GM19468 (cell line): ENCODE results near the gene HNRNPF.
"Not testable (repeated sequence)": the region's sequence is repeated elsewhere in the genome, so short reads cannot be mapped to it uniquely, and the experiment has no call there.

Experiments used
- ATAC-seq: cut with Tn5 transposase; IDR thresholded peaks from one replicate; pipeline ENCODE4 v1.9.1; 2021; ENCODE audit warnings: mild to moderate bottlenecking, moderate library complexity, moderate number of reproducible peaks; ENCODE audit not compliant: unreplicated experiment; ENCODE audit errors: extremely low read depth

The HNRNPF gene

GRCh38 chr10:43399320-43400310, 9.4 kb downstream of the HNRNPF start:
- ATAC-seq = no peak

- ATAC-seq = no peak
Measured at GRCh38 chr10:43398939-43399319, 10.1 kb downstream of the HNRNPF start.

DNA sequence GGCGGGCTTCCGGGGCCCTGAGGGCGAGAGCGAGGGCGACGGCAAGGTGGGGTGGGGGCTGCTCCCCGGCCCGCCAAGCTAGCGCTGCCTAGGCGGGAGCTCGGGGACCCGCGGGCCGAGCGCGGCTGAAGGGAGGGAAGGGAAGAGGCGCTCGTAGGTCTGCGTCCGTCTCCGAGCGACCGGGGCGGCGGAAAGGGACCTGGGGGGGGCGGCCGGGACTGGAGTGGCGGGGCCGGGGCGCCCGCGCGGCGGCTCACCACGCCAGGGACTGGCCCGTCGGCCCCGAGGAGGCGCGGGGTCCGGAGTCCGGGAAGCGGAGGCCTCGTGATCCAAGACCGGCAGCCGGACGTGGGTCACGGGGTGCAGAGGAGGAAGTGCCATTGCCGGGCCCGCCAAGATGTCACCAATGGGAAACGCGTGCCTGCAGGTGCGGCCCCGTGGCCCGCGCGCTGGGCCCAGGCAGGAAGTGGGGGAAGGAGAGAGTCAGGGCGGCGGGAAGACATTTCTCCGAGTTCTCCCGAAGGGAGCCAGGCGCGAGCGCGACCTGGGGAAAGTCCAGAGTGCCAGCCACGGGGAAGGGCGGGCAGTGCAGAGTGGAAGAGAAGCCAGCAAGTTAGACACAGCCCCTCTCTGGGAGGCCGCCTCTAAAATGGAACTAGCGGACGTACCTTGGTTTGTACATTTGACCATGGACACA, 11.9 kb downstream of the HNRNPF start:
- peak; percentile 66 for ATAC-seq

GRCh38 chr10:43396061-43396927, 12.7 kb downstream of the HNRNPF start:
- peak; percentile 9 for ATAC-seq

GRCh38 chr10:43395571-43396060, 13.4 kb downstream of the HNRNPF start:
- ATAC-seq = no peak

GRCh38 chr10:43394868-43395267, 14.1 kb downstream of the HNRNPF start:
- no peak for ATAC-seq

DNA sequence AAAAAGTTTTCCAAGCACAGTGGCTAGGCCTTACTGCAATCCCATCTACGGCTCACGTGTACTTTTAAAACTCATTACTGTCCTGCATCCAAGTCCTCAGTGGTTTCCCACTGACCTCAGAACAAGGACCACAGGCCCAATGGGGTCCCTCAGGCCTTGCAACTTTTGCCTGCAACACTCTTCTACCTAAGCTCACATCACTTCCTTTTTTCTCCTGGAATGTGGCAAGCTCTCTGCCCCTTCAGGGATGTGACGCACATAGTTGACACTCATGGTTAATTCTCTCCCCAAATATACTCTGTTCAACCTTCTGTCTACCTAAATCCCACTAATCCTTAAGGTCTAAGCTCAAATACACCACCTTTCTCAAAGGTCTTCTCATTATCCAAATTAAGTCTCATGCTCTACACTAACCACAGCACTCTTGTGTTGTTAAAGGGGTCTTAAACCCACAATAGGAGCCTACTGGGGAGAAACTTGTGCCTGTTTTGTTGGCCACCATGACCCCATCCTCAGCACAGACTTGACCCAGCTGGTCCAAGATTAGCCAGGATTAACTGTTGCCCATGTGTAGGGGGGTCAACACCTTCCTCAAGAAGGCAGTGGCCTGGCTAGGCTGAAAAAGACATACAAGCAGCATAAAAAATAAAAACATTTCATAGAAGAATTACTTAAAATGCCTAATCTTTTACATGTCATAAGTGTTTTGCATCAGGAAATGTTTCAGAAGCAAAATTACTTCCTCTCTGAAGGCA, 15.2 kb downstream of the HNRNPF start:
- ATAC-seq = no peak

DNA sequence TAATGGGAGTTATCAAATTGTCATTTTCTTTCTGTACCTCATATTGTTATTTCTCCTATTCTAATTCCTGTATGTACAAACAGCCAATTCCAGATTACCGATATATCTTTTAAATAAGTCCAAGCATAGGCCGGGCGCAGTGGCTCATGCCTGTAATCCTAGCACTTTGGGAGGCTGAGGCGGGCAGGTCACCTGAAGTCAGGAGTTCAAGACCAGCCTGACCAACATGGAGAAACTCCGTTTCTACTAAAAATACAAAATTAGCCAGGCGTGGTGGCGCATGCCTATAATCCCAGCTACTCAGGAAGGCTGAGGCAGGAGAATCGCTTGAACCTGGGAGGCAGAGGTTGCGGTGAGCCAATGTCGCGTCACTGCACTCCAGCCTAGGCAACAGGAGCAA, 15.8 kb downstream of the HNRNPF start:
- ATAC-seq = not testable (repeated sequence)

DNA sequence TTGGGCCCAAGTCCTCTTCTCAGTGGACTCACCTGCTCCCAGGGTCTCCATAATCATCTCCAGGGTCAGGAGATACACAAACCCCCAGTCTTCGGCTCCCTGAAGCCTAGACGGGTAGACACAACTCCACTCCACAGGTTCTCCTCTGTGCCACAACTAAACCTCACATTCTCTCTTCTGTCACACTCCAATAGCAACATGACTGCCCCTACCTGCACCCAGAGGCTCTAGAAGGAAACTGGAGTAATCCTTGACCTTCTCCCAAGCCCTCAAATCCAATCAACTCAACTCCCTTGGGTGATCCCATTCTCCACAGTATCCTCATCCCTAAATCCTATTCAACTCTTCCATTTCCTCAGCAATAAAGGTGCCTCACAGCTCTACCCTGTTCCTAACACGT, 16.2 kb downstream of the HNRNPF start:
- no peak for ATAC-seq

DNA sequence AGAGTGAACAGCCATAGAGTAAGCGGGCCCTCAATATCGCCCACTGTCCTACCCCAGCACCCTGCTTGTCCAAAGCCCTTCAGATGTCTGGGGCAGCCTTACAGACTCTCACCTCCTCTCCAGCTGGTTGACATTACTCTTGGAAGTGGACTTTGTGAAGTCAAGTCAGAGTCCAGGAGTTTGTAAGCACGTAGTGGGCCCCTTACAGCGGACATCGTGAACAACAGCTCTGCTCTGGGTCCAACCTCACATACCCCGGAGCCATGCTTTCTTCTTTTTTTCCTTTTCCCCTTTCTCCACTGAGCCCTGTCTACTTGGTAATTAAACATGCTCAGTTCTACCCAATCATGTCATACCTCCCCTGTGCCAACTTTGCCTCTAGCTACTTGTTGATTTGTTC, 17.5 kb downstream of the HNRNPF start:
- ATAC-seq = no peak

DNA sequence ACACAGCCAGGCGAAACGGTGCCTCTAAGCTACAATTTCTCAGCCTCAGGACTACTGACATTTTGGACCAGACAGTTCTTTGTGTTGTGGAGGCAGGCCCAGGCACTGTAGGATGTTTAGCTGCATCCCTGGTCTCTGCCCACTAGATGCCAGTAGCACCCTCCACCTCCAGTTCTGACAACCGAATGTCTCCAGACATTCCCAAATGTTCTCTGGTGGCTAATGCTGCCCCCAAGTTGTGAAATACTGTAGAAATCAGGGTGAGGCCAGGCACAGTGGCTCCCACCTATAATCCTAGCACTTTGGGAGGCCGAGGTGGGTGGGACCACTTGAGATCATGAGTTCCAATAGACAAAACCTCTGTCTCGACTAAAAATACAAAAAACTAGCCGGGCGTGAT, 18.2 kb downstream of the HNRNPF start:
- ATAC-seq = no peak

- ATAC-seq = no peak
Measured at GRCh38 chr10:43390333-43390732, 18.7 kb downstream of the HNRNPF start.

DNA sequence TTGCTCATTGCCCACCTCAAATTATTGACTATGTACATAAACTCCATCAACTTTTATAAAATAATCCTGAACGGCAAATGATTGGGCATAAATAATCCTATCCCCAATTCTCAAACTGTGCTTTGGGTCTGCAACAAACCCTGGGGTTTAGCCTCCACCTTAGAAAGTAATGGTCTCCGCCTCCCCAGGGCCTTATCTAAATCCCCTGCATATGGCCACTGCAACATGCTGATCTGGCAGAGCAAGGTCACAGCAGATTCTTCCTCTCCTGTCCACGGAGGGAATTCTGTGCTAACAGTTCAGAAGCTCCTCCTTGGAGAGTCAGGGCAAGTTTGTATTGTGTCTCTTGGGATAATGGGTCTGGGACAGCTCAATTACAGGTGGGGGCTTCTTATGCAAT, 19.1 kb downstream of the HNRNPF start:
- ATAC-seq = no peak

DNA sequence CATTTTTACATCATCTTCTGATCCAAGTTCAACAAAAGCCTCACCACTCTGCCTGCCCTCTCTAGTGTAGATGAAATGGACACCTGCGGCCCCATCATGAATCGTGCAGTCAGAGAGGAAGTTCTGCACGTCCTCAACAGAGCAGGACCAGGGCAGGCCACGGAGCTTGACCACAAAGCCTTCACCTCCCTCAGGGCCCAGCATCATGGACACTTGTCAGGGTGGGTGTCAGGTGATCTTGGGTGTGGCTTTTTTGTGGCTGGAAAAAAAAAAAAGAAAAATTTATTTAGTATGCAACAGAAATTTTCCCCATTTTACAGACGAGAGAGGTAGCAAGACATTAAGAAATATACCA, 21.3 kb downstream of the HNRNPF start:
- ATAC-seq = no peak

- no peak for ATAC-seq
Measured at GRCh38 chr10:43386981-43387677, 21.9 kb downstream of the HNRNPF start.

- ATAC-seq = no peak
Measured at GRCh38 chr10:43386549-43386948, 22.4 kb downstream of the HNRNPF start.

DNA sequence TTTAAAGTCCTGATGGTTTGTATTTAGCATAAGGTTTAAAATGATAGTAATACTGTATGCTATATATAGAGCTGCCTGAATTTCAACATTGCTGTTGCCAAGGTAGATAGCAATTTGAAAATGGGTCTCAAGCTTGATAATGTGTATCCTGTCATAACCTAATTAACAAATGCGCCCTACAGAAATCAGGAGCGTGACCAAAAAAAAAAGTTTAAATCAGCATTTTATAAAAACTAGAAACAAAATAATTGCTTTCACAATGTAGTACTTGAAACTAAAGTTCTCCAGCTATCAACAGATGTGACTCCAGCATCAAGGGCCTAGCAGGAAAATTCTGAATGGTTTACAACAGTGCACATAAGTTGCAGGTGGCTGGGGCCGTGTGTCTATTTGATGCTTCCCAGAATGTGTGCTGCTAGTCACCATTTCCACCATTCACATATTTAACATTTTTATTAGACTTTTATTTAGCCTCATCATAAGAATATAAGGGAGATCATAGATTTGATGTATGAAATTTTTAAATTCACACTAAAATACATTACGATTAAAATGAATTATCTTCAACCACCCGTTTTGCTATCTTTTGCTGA, 23.5 kb downstream of the HNRNPF start:
- ATAC-seq = no peak

GRCh38 chr10:43384252-43385221, 24.4 kb downstream of the HNRNPF start:
- no peak for ATAC-seq
